ENCODE results near the gene UST. TPM values are rescaled to one million over a fixed set of nuclear protein-coding genes. Genes with fewer than 3 reads are reported as not detected.
A peak's percentile ranks its signal among the peaks of the same experiment; 100 is the strongest.

Gene UST
- total RNA-seq, 2 experiments from 2014 or later, result 1.9 to 3.7 TPM

- H3K4me1 Mint-ChIP-seq (ENCODE audit: low read depth), result peaks cover 47% of the 10 kb centered on the region
- Histone ChIP-seq H3K4me3 (ENCODE audit: low read length) (peak overlapping the region; percentile 15), H3K27me3 (ENCODE audit: control insufficient read depth in 1 of 2, insufficient read depth in 2 of 2, low read length in 2 of 2) (no peaks in the 10 kb centered on the region), H3K9me3 (ENCODE audit: control insufficient read depth in 1 of 2, insufficient read depth in 1 of 2, low read length in 2 of 2) (peaks cover 0 to 5% of the 10 kb centered on the region in 2 experiments), H3K27ac (ENCODE audit: low read depth in 1 of 2, low read length in 2 of 2) (no peak overlapping the region), H3K4me1 (ENCODE audit: insufficient read depth, low read length) (peaks cover 21% of the 10 kb centered on the region), H3K36me3 (ENCODE audit: insufficient read depth, low read length) (no peaks in the 10 kb centered on the region)
- peak; percentile 28 for ATAC-seq (ENCODE audit: poor library complexity)
- peak in 4 of 14 experiments; percentile 24 to 50 (median 46) for DNase-seq
- H3K36me3 Mint-ChIP-seq (ENCODE audit: low read depth), result no peaks in the 10 kb centered on the region
- ChIA-PET POLR2A (interaction anchor here (1.1 to 2.1 kb wide), 2 partner anchors 14 to 441 kb away, joined by 3 to 9 read pairs; no protein-coding TSS in a partner anchor), CTCF (interaction anchor here (5.9 kb wide), 1 partner anchor 399 kb away, joined by 52 read pairs; no protein-coding TSS in a partner anchor)
- peak overlapping the region; percentile 55 for H3K27ac Mint-ChIP-seq
- peak overlapping the region; percentile 31 for H3K4me3 Mint-ChIP-seq
- H3K27me3 Mint-ChIP-seq, result no peaks in the 10 kb centered on the region
- TF ChIP-seq CTCF (IDR thresholded peaks at IDR 0.05), result no peak
- intact Hi-C loops (cut with DNase I, micrococcal nuclease), result loop anchor here in 1 of 2 experiments (5.0 kb wide), 1 partner anchor 34 kb away; no protein-coding TSS in a partner anchor
- H3K9me3 Mint-ChIP-seq, result no peaks in the 10 kb centered on the region
These were observed 286.0 kb downstream of the UST start for GRCh38 chr6:149032599-149033405.

- Histone ChIP-seq H3K4me1 (ENCODE audit: insufficient read depth, low read length) (peaks cover 21% of the 10 kb centered on the region), H3K36me3 (ENCODE audit: insufficient read depth, low read length) (no peaks in the 10 kb centered on the region), H3K4me3 (ENCODE audit: low read length) (no peak overlapping the region), H3K27me3 (ENCODE audit: control insufficient read depth in 1 of 2, insufficient read depth in 2 of 2, low read length in 2 of 2) (no peaks in the 10 kb centered on the region), H3K27ac (ENCODE audit: low read depth in 1 of 2, low read length in 2 of 2) (no peak overlapping the region), H3K9me3 (ENCODE audit: control insufficient read depth in 1 of 2, insufficient read depth in 1 of 2, low read length in 2 of 2) (peaks cover 0 to 5% of the 10 kb centered on the region in 2 experiments)
- Mint-ChIP-seq H3K4me3 (peak overlapping the region; percentile 2), H3K9me3 (no peaks in the 10 kb centered on the region), H3K4me1 (ENCODE audit: low read depth) (peaks cover 47% of the 10 kb centered on the region), H3K36me3 (ENCODE audit: low read depth) (no peaks in the 10 kb centered on the region), H3K27me3 (no peaks in the 10 kb centered on the region), H3K27ac (no peak overlapping the region)
- ChIA-PET CTCF (interaction anchor here (5.9 kb wide), 1 partner anchor 399 kb away, joined by 52 read pairs; no protein-coding TSS in a partner anchor), POLR2A (interaction anchor here (1.1 to 2.1 kb wide), 2 partner anchors 13 to 440 kb away, joined by 3 to 9 read pairs; no protein-coding TSS in a partner anchor)
- DNase-seq, result no peak
- ATAC-seq (ENCODE audit: poor library complexity), result no peak
- no peak for TF ChIP-seq CTCF (IDR thresholded peaks at IDR 0.05)
- intact Hi-C loops (cut with DNase I, micrococcal nuclease), result loop anchor here in 1 of 2 experiments (5.0 kb wide), 1 partner anchor 34 kb away; no protein-coding TSS in a partner anchor
These were observed 286.6 kb downstream of the UST start for GRCh38 chr6:149033454-149033853.

DNA sequence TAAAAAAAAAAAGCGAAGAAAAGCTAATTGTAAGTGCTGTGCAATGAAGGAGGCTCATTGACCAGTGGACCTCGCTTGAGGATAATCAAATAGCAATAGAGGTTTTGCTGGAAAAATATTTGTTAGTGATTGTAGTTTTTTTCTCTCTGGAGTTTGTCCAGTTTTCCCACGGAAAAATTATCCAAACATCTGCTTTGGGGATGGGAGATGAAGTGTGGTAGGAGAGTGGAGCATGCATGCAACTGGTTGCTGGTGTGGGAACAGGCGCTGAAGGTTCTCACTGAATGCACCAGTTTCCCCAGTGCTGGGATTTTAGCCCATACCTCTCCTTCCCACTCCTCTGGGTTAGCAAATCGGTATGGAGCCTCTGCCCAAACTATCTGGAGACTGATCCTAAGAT lies 288.9 kb downstream of the UST start:
- Mint-ChIP-seq H3K27ac (no peak overlapping the region), H3K27me3 (no peaks in the 10 kb centered on the region), H3K4me1 (ENCODE audit: low read depth) (peaks cover 31% of the 10 kb centered on the region), H3K9me3 (no peaks in the 10 kb centered on the region), H3K4me3 (no peak overlapping the region), H3K36me3 (ENCODE audit: low read depth) (no peaks in the 10 kb centered on the region)
- peaks cover 0 to 5% of the 10 kb centered on the region in 2 experiments for H3K9me3 ChIP-seq (ENCODE audit: control insufficient read depth in 1 of 2, insufficient read depth in 1 of 2, low read length in 2 of 2)
- DNase-seq (no peak), ATAC-seq (ENCODE audit: poor library complexity) (no peak)
- POLR2A ChIA-PET, result no interaction called here
- CTCF ChIA-PET, result interaction anchor here (0.6 kb wide), 1 partner anchor 471 kb away, joined by 3 read pairs; no protein-coding TSS in a partner anchor
- no peak for TF ChIP-seq CTCF (IDR thresholded peaks at IDR 0.05)
- no peaks in the 10 kb centered on the region for H3K36me3 ChIP-seq (ENCODE audit: insufficient read depth, low read length)
- no peak overlapping the region for H3K27ac ChIP-seq (ENCODE audit: low read depth in 1 of 2, low read length in 2 of 2)
- no peak overlapping the region for H3K4me3 ChIP-seq (ENCODE audit: low read length)
- H3K4me1 ChIP-seq (ENCODE audit: insufficient read depth, low read length), result peaks cover 15% of the 10 kb centered on the region
- intact Hi-C loops (cut with DNase I, micrococcal nuclease), result no loop called here
- H3K27me3 ChIP-seq (ENCODE audit: control insufficient read depth in 1 of 2, insufficient read depth in 2 of 2, low read length in 2 of 2), result no peaks in the 10 kb centered on the region

Data from CD4-positive, alpha-beta T cell (primary cell).